ENCODE results near the gene DOCK9.

- TF ChIP-seq CTCF (IDR thresholded peaks at IDR 0.05) (no peak), POLR2A (IDR thresholded peaks at IDR 0.05) (no peak)
Measured at GRCh38 chr13:98967491-98967890, 10.4 kb downstream of the DOCK9 start.

All from right lobe of liver (tissue), 4 donors.